HCT116 (cell line): ENCODE measurements around the gene GORAB. TPM values are rescaled to one million over a fixed set of nuclear protein-coding genes. Genes with fewer than 3 reads are reported as not detected.

ENCODE experiments used
- ATAC-seq: fragments of 200-7000 bp; cut with Tn5 transposase; 2 replicates; pipeline ENCODE4 v1.9.1; 2020; ENCODE audit warnings: mild to moderate bottlenecking, moderate library complexity
- BruUV-seq: library from RNA; stranded (reverse); fragments of 400-500 nt; replicated peaks from 2 replicates; lab custom pipeline; 2021; lab: Mats Ljungman, UMichigan
- CTCF ChIA-PET: fragments of 300-600 bp; sonication (Branson Sonifier 250); formaldehyde crosslinking; loops from one replicate; lab custom pipeline; 2021; ENCODE audit warnings: antibody characterized with exemption; lab: Charles Lee
- POLR2A ChIA-PET: fragments of 300-600, 350-600 bp; sonication (Branson Sonifier 250); formaldehyde crosslinking; loops from one replicate; lab custom pipeline; 2021; ENCODE audit warnings: antibody characterized with exemption; lab: Charles Lee
- RAD21 ChIA-PET, 2 experiments: fragments of 300-600 bp; sonication (Branson Sonifier 250); formaldehyde crosslinking; loops; one replicate each; lab custom pipeline; 2023; ENCODE audit warnings: low total read pairs in 2 of 2; ENCODE audit not compliant: uncharacterized antibody in 2 of 2, unreplicated experiment in 2 of 2, low non-redundant PET in 1 of 2; lab: Charles Lee
- DNase-seq: peaks from one replicate; pipeline ENCODE4 v3.0.0-alpha.2; 2010; ENCODE audit warnings: low read depth, low spot score
- H2AFZ ChIP-seq: fragments of 200-600 bp; shearing (Covaris generic), sonication (generic); 2 replicates; pipeline ENCODE4 v1.6.1; 2017; ENCODE audit warnings: low read depth, mixed run types, mixed read lengths, antibody characterized with exemption, low read length; ENCODE audit not compliant: poor library complexity, severe bottlenecking
- H3K27ac ChIP-seq: 2 replicates; pipeline ENCODE4 v1.5.1; 2012; ENCODE audit warnings: low read depth, low read length
- H3K27me3 ChIP-seq: fragments of 200-600 bp; sonication (generic); 2 replicates; pipeline ENCODE4 v1.6.1; 2016; ENCODE audit warnings: mixed run types, low read length, mixed read lengths; ENCODE audit not compliant: insufficient read depth
- H3K36me3 ChIP-seq, 2 experiments: fragments of 200-500 bp in 1 of 2; fragments of 200-600 bp in 1 of 2; sonication (Bioruptor generic) in 1 of 2; sonication (generic) in 1 of 2; 2 replicates each; pipeline versions ENCODE4 v1.5.1 to v1.6.1; 2014 to 2016; ENCODE audit warnings: low read length in 2 of 2, inconsistent platforms in 1 of 2, mixed read lengths in 1 of 2, mixed run types in 1 of 2; ENCODE audit not compliant: insufficient read depth in 2 of 2, control insufficient read depth in 1 of 2
- H3K4me1 ChIP-seq, 2 experiments: fragments of 200-600 bp in 1 of 2; sonication (generic) in 1 of 2; 2 replicates each; pipeline versions ENCODE4 v1.5.1 to v1.6.1; 2012 to 2017; ENCODE audit warnings: low read length in 2 of 2, inconsistent platforms in 1 of 2, mild to moderate bottlenecking in 1 of 2, mixed read lengths in 1 of 2, mixed run types in 1 of 2, moderate library complexity in 1 of 2; ENCODE audit not compliant: insufficient read depth in 2 of 2, control insufficient read depth in 1 of 2
- H3K4me2 ChIP-seq: fragments of 200-600 bp; sonication (generic); 2 replicates; pipeline ENCODE4 v1.6.1; 2017; ENCODE audit warnings: mixed run types, low read length, mixed read lengths
- H3K4me3 ChIP-seq, 2 experiments: fragments of 200-600 bp in 1 of 2; sonication (generic) in 1 of 2; replicated peaks in 1 of 2; 2 replicates each; pipeline ENCODE4 v1.5.1; 2011 to 2016; ENCODE audit warnings: low read length in 2 of 2, control low read depth in 1 of 2, low read depth in 1 of 2, mild to moderate bottlenecking in 1 of 2, mixed read lengths in 1 of 2, mixed run types in 1 of 2
- H3K79me2 ChIP-seq: fragments of 200-600 bp; sonication (generic); 2 replicates; pipeline ENCODE4 v1.6.1; 2017; ENCODE audit warnings: mild to moderate bottlenecking, mixed run types, low read length, moderate library complexity, mixed read lengths; ENCODE audit not compliant: insufficient read depth
- H3K9ac ChIP-seq: fragments of 200-600 bp; sonication (generic); 2 replicates; pipeline ENCODE4 v1.6.1; 2016; ENCODE audit warnings: low read length, mixed read lengths
- H3K9me2 ChIP-seq: fragments of 200-600 bp; sonication (generic), shearing (Covaris generic); 2 replicates; pipeline ENCODE4 v1.6.1; 2017; ENCODE audit warnings: mixed run types, mild to moderate bottlenecking, moderate library complexity; ENCODE audit not compliant: insufficient read depth
- H3K9me3 ChIP-seq, 2 experiments: fragments of 200-500 bp in 1 of 2; fragments of 200-600 bp in 1 of 2; sonication (Bioruptor generic) in 1 of 2; sonication (generic) in 1 of 2; 2 replicates each; pipeline ENCODE4 v1.6.1; 2014 to 2017; ENCODE audit warnings: low read length in 2 of 2, mixed read lengths in 2 of 2, inconsistent platforms in 1 of 2, low read depth in 1 of 2, mild to moderate bottlenecking in 1 of 2, mixed run types in 1 of 2, moderate library complexity in 1 of 2; ENCODE audit not compliant: control insufficient read depth in 1 of 2, insufficient read depth in 1 of 2
- H4K20me1 ChIP-seq: fragments of 200-600 bp; sonication (generic), shearing (Covaris generic); 2 replicates; pipeline ENCODE4 v1.6.1; 2017; ENCODE audit warnings: mixed run types, mild to moderate bottlenecking, moderate library complexity; ENCODE audit not compliant: insufficient read depth
- ATF3 ChIP-seq: IDR thresholded peaks from 2 replicates; pipeline ENCODE4 v1.6.1; 2012
- CEBPB ChIP-seq: IDR thresholded peaks from 2 replicates; pipeline ENCODE4 v1.6.1; 2012; ENCODE audit warnings: low read depth
- EGR1 ChIP-seq: IDR thresholded peaks from 2 replicates; pipeline ENCODE4 v1.6.1; 2012; ENCODE audit warnings: low read depth
- ELF1 ChIP-seq: IDR thresholded peaks from 2 replicates; pipeline ENCODE4 v1.6.1; 2012; ENCODE audit warnings: low read depth, borderline replicate concordance
- EZH2 ChIP-seq: fragments of 200-600 bp; sonication (generic); IDR thresholded peaks from 2 replicates; pipeline ENCODE4 v1.6.1; 2017; ENCODE audit warnings: antibody characterized with exemption, mixed run types
- FOSL1 ChIP-seq: IDR thresholded peaks from 2 replicates; pipeline ENCODE4 v1.6.1; 2012; ENCODE audit warnings: low read depth
- POLR2A ChIP-seq: IDR thresholded peaks from 2 replicates; pipeline ENCODE4 v1.7.0; 2011; ENCODE audit warnings: borderline replicate concordance; ENCODE audit not compliant: insufficient read depth, insufficient read length; ENCODE audit errors: extremely low read depth
- POLR2AphosphoS5 ChIP-seq: IDR thresholded peaks from 2 replicates; pipeline ENCODE4 v1.6.1; 2011; ENCODE audit warnings: mild to moderate bottlenecking, low read depth, low read length, moderate library complexity
- REST ChIP-seq: IDR thresholded peaks from 2 replicates; pipeline ENCODE4 v1.6.1; 2012; ENCODE audit warnings: low read depth
- SP1 ChIP-seq: IDR thresholded peaks from 2 replicates; pipeline ENCODE4 v1.6.1; 2012; ENCODE audit warnings: low read depth
- SRF ChIP-seq: IDR thresholded peaks from 2 replicates; pipeline ENCODE4 v1.6.1; 2012; ENCODE audit warnings: low read depth
- ZFX ChIP-seq: fragments of 450-650 bp; IDR thresholded peaks from 2 replicates; pipeline ENCODE4 v1.6.1; 2017
- ZNF274 ChIP-seq: fragments of 200-500 bp; sonication (Bioruptor generic); IDR thresholded peaks from 2 replicates; pipeline ENCODE4 v1.6.1; 2014; ENCODE audit warnings: mild to moderate bottlenecking, low read depth, low read length, inconsistent platforms
- intact Hi-C: fragments of 100-400 bp; cut with micrococcal nuclease; formaldehyde crosslinking; loops from 2 replicates; pipeline ENCODE4 v1.10.0; 2022
- total RNA-seq: library from RNA; stranded (reverse); gene quantifications from one replicate; pipeline ENCODE4 v1.2.1, GENCODE V29; 2021; ENCODE audit not compliant: unreplicated experiment
- TF ChIP-seq, protein P1 (sequence below), 3 experiments: fragments of 200-600 bp in 1 of 3; sonication (generic) in 1 of 3; IDR thresholded peaks in 2 of 3; conservative IDR thresholded peaks in 1 of 3; 2 replicates each; pipeline ENCODE4 v1.5.1; 2012 to 2017; ENCODE audit warnings: low read depth in 2 of 3, low read length in 2 of 3, antibody characterized with exemption in 1 of 3, borderline replicate concordance in 1 of 3, control low read depth in 1 of 3, mild to moderate bottlenecking in 1 of 3, mixed read lengths in 1 of 3, mixed run types in 1 of 3, moderate library complexity in 1 of 3; ENCODE audit not compliant: insufficient read depth in 1 of 3
- TF ChIP-seq, protein P2 (sequence below): IDR thresholded peaks from 2 replicates; pipeline ENCODE4 v1.6.1; 2011; ENCODE audit warnings: mild to moderate bottlenecking, low read length, moderate library complexity; ENCODE audit not compliant: insufficient replicate concordance; ENCODE audit errors: extremely low read depth

Gene GORAB
- total RNA-seq, 1 experiment from 2014 or later, result 7.5 TPM

DNA sequence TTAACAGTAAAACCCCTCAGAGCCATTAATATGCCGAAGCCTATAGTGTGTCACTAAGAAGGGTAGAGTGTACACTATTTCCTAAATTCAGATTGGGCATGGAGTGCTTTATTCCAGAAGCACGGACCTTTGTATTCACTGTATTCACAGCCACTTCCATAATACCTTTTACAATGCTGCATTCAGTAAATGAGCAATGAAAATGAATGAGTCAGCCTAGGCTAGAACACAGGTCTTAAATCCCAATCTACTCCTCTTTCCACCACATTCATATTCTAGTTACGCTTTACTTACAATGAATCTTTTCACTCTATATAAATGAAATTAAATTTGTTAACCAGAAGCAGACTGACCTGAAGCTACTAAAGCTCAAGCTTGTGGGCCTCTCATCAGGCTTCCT, 13.0 kb upstream of the GORAB start:
- Histone ChIP-seq H2AFZ (no peak overlapping the region), H3K9me3 (no peaks in the 10 kb centered on the region), H3K4me1 (no peaks in the 10 kb centered on the region), H3K79me2 (no peaks in the 10 kb centered on the region), H3K4me2 (no peak overlapping the region), H4K20me1 (no peaks in the 10 kb centered on the region), H3K9ac (no peak overlapping the region), H3K27ac (no peak overlapping the region), H3K36me3 (no peaks in the 10 kb centered on the region), H3K27me3 (no peaks in the 10 kb centered on the region), H3K9me2 (no peaks in the 10 kb centered on the region), H3K4me3 (no peak overlapping the region)
- CTCF ChIA-PET, result no interaction called here
- intact Hi-C loops, result no loop called here
- TF ChIP-seq REST (no peak), SP1 (no peak), ZFX (no peak), FOSL1 (no peak), CEBPB (no peak), ZNF274 (no peak), ELF1 (no peak), POLR2A (no peak), POLR2AphosphoS5 (no peak), EZH2 (no peak), SRF (no peak), ATF3 (no peak), EGR1 (no peak)
- TF ChIP-seq, protein P1, sequence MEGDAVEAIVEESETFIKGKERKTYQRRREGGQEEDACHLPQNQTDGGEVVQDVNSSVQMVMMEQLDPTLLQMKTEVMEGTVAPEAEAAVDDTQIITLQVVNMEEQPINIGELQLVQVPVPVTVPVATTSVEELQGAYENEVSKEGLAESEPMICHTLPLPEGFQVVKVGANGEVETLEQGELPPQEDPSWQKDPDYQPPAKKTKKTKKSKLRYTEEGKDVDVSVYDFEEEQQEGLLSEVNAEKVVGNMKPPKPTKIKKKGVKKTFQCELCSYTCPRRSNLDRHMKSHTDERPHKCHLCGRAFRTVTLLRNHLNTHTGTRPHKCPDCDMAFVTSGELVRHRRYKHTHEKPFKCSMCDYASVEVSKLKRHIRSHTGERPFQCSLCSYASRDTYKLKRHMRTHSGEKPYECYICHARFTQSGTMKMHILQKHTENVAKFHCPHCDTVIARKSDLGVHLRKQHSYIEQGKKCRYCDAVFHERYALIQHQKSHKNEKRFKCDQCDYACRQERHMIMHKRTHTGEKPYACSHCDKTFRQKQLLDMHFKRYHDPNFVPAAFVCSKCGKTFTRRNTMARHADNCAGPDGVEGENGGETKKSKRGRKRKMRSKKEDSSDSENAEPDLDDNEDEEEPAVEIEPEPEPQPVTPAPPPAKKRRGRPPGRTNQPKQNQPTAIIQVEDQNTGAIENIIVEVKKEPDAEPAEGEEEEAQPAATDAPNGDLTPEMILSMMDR (IDR thresholded peaks at IDR 0.05 in 2 of 3, conservative IDR thresholded peaks at IDR 0.05 in 1 of 3; ENCODE audit: borderline replicate concordance in 1 of 3, insufficient read depth in 1 of 3, low read depth in 2 of 3, low read length in 2 of 3), result no peak
- TF ChIP-seq, protein P2, sequence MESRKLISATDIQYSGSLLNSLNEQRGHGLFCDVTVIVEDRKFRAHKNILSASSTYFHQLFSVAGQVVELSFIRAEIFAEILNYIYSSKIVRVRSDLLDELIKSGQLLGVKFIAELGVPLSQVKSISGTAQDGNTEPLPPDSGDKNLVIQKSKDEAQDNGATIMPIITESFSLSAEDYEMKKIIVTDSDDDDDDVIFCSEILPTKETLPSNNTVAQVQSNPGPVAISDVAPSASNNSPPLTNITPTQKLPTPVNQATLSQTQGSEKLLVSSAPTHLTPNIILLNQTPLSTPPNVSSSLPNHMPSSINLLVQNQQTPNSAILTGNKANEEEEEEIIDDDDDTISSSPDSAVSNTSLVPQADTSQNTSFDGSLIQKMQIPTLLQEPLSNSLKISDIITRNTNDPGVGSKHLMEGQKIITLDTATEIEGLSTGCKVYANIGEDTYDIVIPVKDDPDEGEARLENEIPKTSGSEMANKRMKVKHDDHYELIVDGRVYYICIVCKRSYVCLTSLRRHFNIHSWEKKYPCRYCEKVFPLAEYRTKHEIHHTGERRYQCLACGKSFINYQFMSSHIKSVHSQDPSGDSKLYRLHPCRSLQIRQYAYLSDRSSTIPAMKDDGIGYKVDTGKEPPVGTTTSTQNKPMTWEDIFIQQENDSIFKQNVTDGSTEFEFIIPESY, result no peak
- POLR2A ChIA-PET, result no interaction called here
- DNase-seq (no peak), ATAC-seq (no peak)
- RAD21 ChIA-PET, result no interaction called here
- no TSS peak for BruUV-seq
